Measurements from ENCODE around the gene ERMP1.

ERMP1 gene

GRCh38 chr9:5767968-5768932, 64.7 kb downstream of the ERMP1 start:
- FAIRE-seq = no peak

- FAIRE-seq = no peak
Measured at GRCh38 chr9:5764130-5764868, 68.6 kb downstream of the ERMP1 start.

GRCh38 chr9:5762421-5762820, 70.5 kb downstream of the ERMP1 start:
- FAIRE-seq = no peak

GRCh38 chr9:5760338-5760737, 72.6 kb downstream of the ERMP1 start:
- FAIRE-seq = no peak

GRCh38 chr9:5756633-5757032, 76.3 kb downstream of the ERMP1 start:
- no peak for FAIRE-seq

GRCh38 chr9:5750569-5750968, 82.3 kb downstream of the ERMP1 start:
- no peak for FAIRE-seq

- FAIRE-seq = no peak
Measured at GRCh38 chr9:5749306-5749705, 83.6 kb downstream of the ERMP1 start.

GRCh38 chr9:5748438-5748837, 84.5 kb downstream of the ERMP1 start:
- no peak for FAIRE-seq

- FAIRE-seq = no peak
Measured at GRCh38 chr9:5743109-5743508, 89.8 kb downstream of the ERMP1 start.

- FAIRE-seq = no peak
Measured at GRCh38 chr9:5736563-5737346, 96.2 kb downstream of the ERMP1 start.

- FAIRE-seq = no peak
Measured at GRCh38 chr9:5735072-5735471, 97.8 kb downstream of the ERMP1 start.
